ENCODE results near the gene SKA1.

DNA sequence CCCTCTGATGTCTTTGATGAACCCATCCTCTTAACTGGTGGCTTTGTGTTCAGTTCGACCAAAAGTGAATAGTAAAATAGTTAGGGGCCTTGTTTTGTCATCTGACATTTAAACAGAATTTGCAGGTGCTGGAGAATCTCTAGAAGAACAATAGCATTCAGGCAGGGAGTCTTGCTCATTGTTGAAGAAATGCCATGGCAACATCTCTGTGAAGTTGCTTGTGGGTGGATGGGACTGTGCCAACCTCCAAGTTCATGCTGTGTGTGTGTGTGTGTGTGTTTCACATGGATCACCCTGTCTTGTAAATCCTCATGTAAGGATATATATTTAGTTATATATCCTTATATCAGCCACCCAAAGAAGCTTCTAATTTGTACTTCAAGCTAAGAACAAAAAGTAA, 66.7 kb downstream of the SKA1 start:
- TF ChIP-seq RCOR1 (IDR thresholded peaks at IDR 0.05; ENCODE audit: low read depth, low read length) (no peak), POLR2A (IDR thresholded peaks at IDR 0.05; ENCODE audit: low read length) (no peak)
